ENCODE results near the gene ZFP36L1. TPM values are rescaled to one million over a fixed set of nuclear protein-coding genes. Genes with fewer than 3 reads are reported as not detected.
A peak's percentile ranks its signal among the peaks of the same experiment; 100 is the strongest.

ZFP36L1 gene
- total and polyA plus RNA-seq, 7 donors: 26.6 to 413 (median 217) TPM

- H3K9me3 ChIP-seq: no peaks in the 10 kb centered on the region
- H3K36me3 ChIP-seq: no peaks in the 10 kb centered on the region
- intact Hi-C loops (cut with DNase I): loop anchor here (5.0 kb wide), 1 partner anchor 42 kb away; no protein-coding TSS in a partner anchor
- DNase-seq: peak; percentile 75
- TF ChIP-seq CTCF (IDR thresholded peaks at IDR 0.05) (no peak), POLR2A (IDR thresholded peaks at IDR 0.05) (no peak), POLR2AphosphoS5 (IDR thresholded peaks at IDR 0.05) (no peak)
- no peaks in the 10 kb centered on the region for H3K27me3 ChIP-seq
- 85 to 88% methylated on average over 11 of the region's 11 CpGs for WGBS, 2 donors
- peak overlapping the region in 3 of 4 donors; percentile 22 to 65 (median 61) for H3K27ac ChIP-seq
- H3K4me3 ChIP-seq: no peak overlapping the region
- H3K4me1 ChIP-seq: peaks cover 0 to 60% (median 36%) of the 10 kb centered on the region in 4 donors
Observed at GRCh38 chr14:68749487-68750475, 43.1 kb downstream of the ZFP36L1 start.

- Histone ChIP-seq H3K27ac (peak overlapping the region in 1 of 4 donors; percentile 61), H3K27me3 (no peaks in the 10 kb centered on the region), H3K36me3 (no peaks in the 10 kb centered on the region), H3K9me3 (no peaks in the 10 kb centered on the region), H3K4me3 (no peak overlapping the region), H3K4me1 (peaks cover 0 to 50% (median 32%) of the 10 kb centered on the region in 4 donors)
- intact Hi-C loops (cut with DNase I): loop anchor here (5.0 kb wide), 1 partner anchor 41 kb away; no protein-coding TSS in a partner anchor
- no peak for DNase-seq
- no peak for TF ChIP-seq POLR2AphosphoS5 (IDR thresholded peaks at IDR 0.05)
- TF ChIP-seq CTCF (IDR thresholded peaks at IDR 0.05): no peak
- TF ChIP-seq EP300 (IDR thresholded peaks at IDR 0.05): no peak
- no peak for TF ChIP-seq POLR2A (IDR thresholded peaks at IDR 0.05)
- WGBS, 2 donors: 94 to 97% methylated on average over 5 of the region's 5 CpGs
Observed at GRCh38 chr14:68748691-68749090, 44.2 kb downstream of the ZFP36L1 start.

GRCh38 chr14:68748260-68748659 lies 44.6 kb downstream of the ZFP36L1 start:
- 94 to 95% methylated on average over 10 of the region's 10 CpGs for WGBS, 2 donors
- no peak for TF ChIP-seq EP300 (IDR thresholded peaks at IDR 0.05)
- no peak for TF ChIP-seq POLR2AphosphoS5 (IDR thresholded peaks at IDR 0.05)
- no peak for TF ChIP-seq POLR2A (IDR thresholded peaks at IDR 0.05)
- no peak for TF ChIP-seq CTCF (IDR thresholded peaks at IDR 0.05)
- H3K27me3 ChIP-seq: no peaks in the 10 kb centered on the region

GRCh38 chr14:68747393-68747792 lies 45.5 kb downstream of the ZFP36L1 start:
- H3K4me3 ChIP-seq: no peak overlapping the region
- peak overlapping the region in 1 of 4 donors; percentile 8 for H3K27ac ChIP-seq
- TF ChIP-seq POLR2AphosphoS5 (IDR thresholded peaks at IDR 0.05): no peak
- TF ChIP-seq CTCF (IDR thresholded peaks at IDR 0.05): no peak
- TF ChIP-seq EP300 (IDR thresholded peaks at IDR 0.05): no peak
- no peak for TF ChIP-seq POLR2A (IDR thresholded peaks at IDR 0.05)
- H3K27me3 ChIP-seq: no peaks in the 10 kb centered on the region
- 94 to 95% methylated on average over 5 of the region's 5 CpGs for WGBS, 2 donors
- intact Hi-C loops (cut with DNase I): loop anchor here (5.0 kb wide), 1 partner anchor 40 kb away; no protein-coding TSS in a partner anchor
- peaks cover 0 to 39% (median 26%) of the 10 kb centered on the region in 4 donors for H3K4me1 ChIP-seq
- DNase-seq: no peak
- H3K36me3 ChIP-seq: no peaks in the 10 kb centered on the region
- H3K9me3 ChIP-seq: no peaks in the 10 kb centered on the region

More at GRCh38 chr14:68748260-68748659, 44.6 kb downstream of the ZFP36L1 start:
- H3K27ac ChIP-seq: no peak overlapping the region
- intact Hi-C loops (cut with DNase I): loop anchor here (5.0 kb wide), 1 partner anchor 41 kb away; no protein-coding TSS in a partner anchor
- H3K9me3 ChIP-seq: no peaks in the 10 kb centered on the region
- H3K4me3 ChIP-seq: no peak overlapping the region
- DNase-seq: no peak
- H3K36me3 ChIP-seq: no peaks in the 10 kb centered on the region
- H3K4me1 ChIP-seq: peaks cover 0 to 46% (median 30%) of the 10 kb centered on the region in 4 donors
